ENCODE results near the gene ANKS3. TPM values are rescaled to one million over a fixed set of nuclear protein-coding genes. Genes with fewer than 3 reads are reported as not detected.
A peak's percentile ranks its signal among the peaks of the same experiment; 100 is the strongest.

Gene ANKS3
- total RNA-seq, 1 experiment from 2014 or later = 26.6 TPM

- Histone ChIP-seq H3K9me3 (ENCODE audit: control insufficient read depth, insufficient read depth, low read depth, low read length) (no peaks in the 10 kb centered on the region), H3K27ac (ENCODE audit: low read length) (no peak overlapping the region), H3K4me1 (ENCODE audit: control insufficient read depth, insufficient read depth, low read length) (no peaks in the 10 kb centered on the region), H3K4me3 (ENCODE audit: low read depth in 2 of 2, low read length in 2 of 2) (no peak overlapping the region), H3K27me3 (ENCODE audit: control insufficient read depth, insufficient read depth, low read length) (no peaks in the 10 kb centered on the region), H3K36me3 (ENCODE audit: control insufficient read depth, insufficient read depth, low read length) (peaks cover 2% of the 10 kb centered on the region)
- no TSS peak for BruUV-seq (replicated peaks)
- no peak for TF ChIP-seq SIN3A (IDR thresholded peaks at IDR 0.05; ENCODE audit: borderline replicate concordance, insufficient read depth, low read depth, low read length)
- TF ChIP-seq CTCF (IDR thresholded peaks at IDR 0.05) = no peak
- TF ChIP-seq REST (IDR thresholded peaks at IDR 0.05; ENCODE audit: insufficient read depth in 1 of 2, low read depth in 2 of 2, low read length in 1 of 2) = no peak
- no peak for TF ChIP-seq POLR2AphosphoS5 (IDR thresholded peaks at IDR 0.05; ENCODE audit: low read depth, low read length)
- TF ChIP-seq TCF7L2 (IDR thresholded peaks at IDR 0.05; ENCODE audit: low read depth, low read length) = no peak
- ATAC-seq (0 out of 2 replicates have a peak, but pooled peaks have one; percentile 12), DNase-seq (ENCODE audit: low read depth, low spot score) (no peak)
- POLR2A ChIA-PET = no interaction called here
- intact Hi-C loops (cut with micrococcal nuclease; ENCODE audit: unreplicated experiment) = no loop called here
- CTCF ChIA-PET = no interaction called here
- in situ Hi-C loops (cut with HindIII; ENCODE audit: low pct_unique_long_range_greater_than_20kb, low sequenced_read_pairs) = no loop called here
Measured at GRCh38 chr16:4706871-4707270, 27.2 kb downstream of the ANKS3 start.

GRCh38 chr16:4704913-4705312 lies 29.2 kb downstream of the ANKS3 start:
- in situ Hi-C loops (cut with HindIII; ENCODE audit: low pct_unique_long_range_greater_than_20kb, low sequenced_read_pairs) = no loop called here
- ChIA-PET POLR2A (no interaction called here), CTCF (interaction anchor here (1.1 kb wide), 1 partner anchor 12 kb away, joined by 3 read pairs; no protein-coding TSS in a partner anchor)
- H3K4me1 ChIP-seq (ENCODE audit: control insufficient read depth, insufficient read depth, low read length) = no peaks in the 10 kb centered on the region
- ATAC-seq = no peak
- H3K4me3 ChIP-seq (ENCODE audit: low read depth in 2 of 2, low read length in 2 of 2) = no peak overlapping the region
- intact Hi-C loops (cut with micrococcal nuclease; ENCODE audit: unreplicated experiment) = no loop called here
- TF ChIP-seq CTCF (IDR thresholded peaks at IDR 0.05) (no peak), REST (IDR thresholded peaks at IDR 0.05; ENCODE audit: insufficient read depth in 1 of 2, low read depth in 2 of 2, low read length in 1 of 2) (no peak), TCF7L2 (IDR thresholded peaks at IDR 0.05; ENCODE audit: low read depth, low read length) (no peak), POLR2AphosphoS5 (IDR thresholded peaks at IDR 0.05; ENCODE audit: low read depth, low read length) (no peak), SIN3A (IDR thresholded peaks at IDR 0.05; ENCODE audit: borderline replicate concordance, insufficient read depth, low read depth, low read length) (no peak)
- H3K36me3 ChIP-seq (ENCODE audit: control insufficient read depth, insufficient read depth, low read length) = peaks cover 2% of the 10 kb centered on the region
- H3K27me3 ChIP-seq (ENCODE audit: control insufficient read depth, insufficient read depth, low read length) = no peaks in the 10 kb centered on the region
- no peak overlapping the region for H3K27ac ChIP-seq (ENCODE audit: low read length)
- no TSS peak for BruUV-seq (replicated peaks)
- DNase-seq (ENCODE audit: low read depth, low spot score) = no peak
- no peaks in the 10 kb centered on the region for H3K9me3 ChIP-seq (ENCODE audit: control insufficient read depth, insufficient read depth, low read depth, low read length)

Measured in Panc1 (cell line).